ENCODE results near the gene CDK11A. TPM values are rescaled to one million over a fixed set of nuclear protein-coding genes. Genes with fewer than 3 reads are reported as not detected.
A peak's percentile ranks its signal among the peaks of the same experiment; 100 is the strongest.

Gene CDK11A
- total RNA-seq, 1 donor from 2014 or later = 4.2 TPM

DNA sequence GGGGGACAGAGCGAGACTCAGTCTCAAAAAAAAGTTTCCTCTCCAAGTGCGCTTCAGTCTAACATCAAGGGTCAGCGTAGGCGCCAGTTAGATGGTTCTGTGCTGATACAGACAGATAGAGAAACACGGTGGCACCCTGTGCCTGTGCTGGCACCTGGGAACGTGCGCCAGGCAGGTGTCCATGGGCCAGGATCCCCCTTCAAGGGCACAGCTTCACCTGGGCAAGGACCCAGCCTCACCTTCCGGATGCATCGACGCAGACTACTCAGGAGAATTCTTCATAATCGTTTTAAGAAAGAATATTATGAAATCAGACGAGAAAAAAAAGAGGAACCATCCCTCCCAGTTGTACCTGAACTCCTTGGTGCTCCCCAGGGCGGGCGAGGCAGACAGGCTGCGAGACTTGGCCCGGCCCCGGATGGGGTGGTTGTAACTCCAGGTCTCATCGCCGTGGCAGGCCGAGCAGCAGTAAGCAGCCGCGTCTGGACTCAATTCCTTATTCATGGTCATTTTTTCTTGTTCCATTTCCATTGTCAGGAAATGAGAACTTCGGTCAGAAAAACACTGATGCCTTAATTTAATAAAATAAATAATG, 40.8 kb upstream of the CDK11A start:
- TF ChIP-seq, protein P1, sequence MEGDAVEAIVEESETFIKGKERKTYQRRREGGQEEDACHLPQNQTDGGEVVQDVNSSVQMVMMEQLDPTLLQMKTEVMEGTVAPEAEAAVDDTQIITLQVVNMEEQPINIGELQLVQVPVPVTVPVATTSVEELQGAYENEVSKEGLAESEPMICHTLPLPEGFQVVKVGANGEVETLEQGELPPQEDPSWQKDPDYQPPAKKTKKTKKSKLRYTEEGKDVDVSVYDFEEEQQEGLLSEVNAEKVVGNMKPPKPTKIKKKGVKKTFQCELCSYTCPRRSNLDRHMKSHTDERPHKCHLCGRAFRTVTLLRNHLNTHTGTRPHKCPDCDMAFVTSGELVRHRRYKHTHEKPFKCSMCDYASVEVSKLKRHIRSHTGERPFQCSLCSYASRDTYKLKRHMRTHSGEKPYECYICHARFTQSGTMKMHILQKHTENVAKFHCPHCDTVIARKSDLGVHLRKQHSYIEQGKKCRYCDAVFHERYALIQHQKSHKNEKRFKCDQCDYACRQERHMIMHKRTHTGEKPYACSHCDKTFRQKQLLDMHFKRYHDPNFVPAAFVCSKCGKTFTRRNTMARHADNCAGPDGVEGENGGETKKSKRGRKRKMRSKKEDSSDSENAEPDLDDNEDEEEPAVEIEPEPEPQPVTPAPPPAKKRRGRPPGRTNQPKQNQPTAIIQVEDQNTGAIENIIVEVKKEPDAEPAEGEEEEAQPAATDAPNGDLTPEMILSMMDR (IDR thresholded peaks at IDR 0.05; ENCODE audit: insufficient read depth, low read length, severe bottlenecking) = no peak
- Histone ChIP-seq H3K36me3 (ENCODE audit: control insufficient read depth, insufficient read depth, low read length) (peaks cover 14% of the 10 kb centered on the region), H3K4me3 (ENCODE audit: low read depth, low read length) (no peak overlapping the region), H3K27me3 (ENCODE audit: control insufficient read depth, insufficient read depth, low read length) (no peaks in the 10 kb centered on the region)
- no peak for FAIRE-seq
- no peak for DNase-seq (ENCODE audit: low read depth)

DNA sequence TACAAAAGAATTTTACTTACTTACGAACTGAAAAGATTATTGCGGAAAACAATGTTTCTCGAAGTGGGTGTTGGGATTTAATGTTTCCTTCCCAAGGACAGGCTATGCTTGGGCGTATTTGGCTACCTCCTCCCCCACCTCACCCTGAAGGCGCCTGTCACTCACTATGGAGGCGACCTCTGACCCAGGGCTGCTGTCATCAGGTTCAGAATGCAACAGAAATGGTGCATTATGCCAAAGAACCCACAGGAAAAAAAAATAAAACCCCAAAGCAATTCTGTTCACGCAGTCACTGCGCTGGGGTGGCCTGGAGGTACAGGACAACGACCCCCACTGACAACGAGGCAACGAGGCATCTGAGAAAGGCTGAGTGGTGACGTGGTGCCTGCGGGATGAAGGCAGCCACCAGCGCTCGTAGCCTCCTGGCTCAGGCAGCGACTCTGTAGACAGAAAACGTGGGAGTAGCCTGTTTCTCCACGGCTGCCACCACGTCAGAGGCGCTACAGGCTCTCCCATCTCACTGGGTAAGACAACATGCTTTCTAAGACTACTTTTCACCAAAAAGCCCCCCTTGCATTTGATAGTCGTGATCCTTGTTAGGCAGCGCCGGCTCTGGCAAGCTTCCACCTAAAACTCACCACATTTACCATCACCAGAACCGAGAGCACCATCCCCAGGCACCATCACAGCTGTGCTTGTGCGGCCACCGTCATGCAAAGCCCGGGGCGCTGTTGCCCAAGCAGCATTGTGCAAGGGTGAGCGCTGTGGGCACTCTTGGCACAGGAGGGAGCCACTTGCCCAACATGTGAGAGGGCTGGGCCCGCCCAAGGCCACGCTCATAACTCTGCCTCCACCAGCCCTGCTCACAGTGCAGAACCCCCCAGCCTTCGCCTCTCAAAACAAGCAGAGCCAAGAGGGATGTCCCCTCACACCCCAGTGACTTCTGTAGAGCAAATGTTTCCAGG, 39.8 kb upstream of the CDK11A start:
- H3K36me3 ChIP-seq (ENCODE audit: control insufficient read depth, insufficient read depth, low read length) = peaks cover 18% of the 10 kb centered on the region
- H3K4me3 ChIP-seq (ENCODE audit: low read depth, low read length) = no peak overlapping the region
- TF ChIP-seq, protein P1 (IDR thresholded peaks at IDR 0.05; ENCODE audit: insufficient read depth, low read length, severe bottlenecking) = no peak
- DNase-seq (ENCODE audit: low read depth) = no peak
- no peak for FAIRE-seq
- H3K27me3 ChIP-seq (ENCODE audit: control insufficient read depth, insufficient read depth, low read length) = no peaks in the 10 kb centered on the region

DNA sequence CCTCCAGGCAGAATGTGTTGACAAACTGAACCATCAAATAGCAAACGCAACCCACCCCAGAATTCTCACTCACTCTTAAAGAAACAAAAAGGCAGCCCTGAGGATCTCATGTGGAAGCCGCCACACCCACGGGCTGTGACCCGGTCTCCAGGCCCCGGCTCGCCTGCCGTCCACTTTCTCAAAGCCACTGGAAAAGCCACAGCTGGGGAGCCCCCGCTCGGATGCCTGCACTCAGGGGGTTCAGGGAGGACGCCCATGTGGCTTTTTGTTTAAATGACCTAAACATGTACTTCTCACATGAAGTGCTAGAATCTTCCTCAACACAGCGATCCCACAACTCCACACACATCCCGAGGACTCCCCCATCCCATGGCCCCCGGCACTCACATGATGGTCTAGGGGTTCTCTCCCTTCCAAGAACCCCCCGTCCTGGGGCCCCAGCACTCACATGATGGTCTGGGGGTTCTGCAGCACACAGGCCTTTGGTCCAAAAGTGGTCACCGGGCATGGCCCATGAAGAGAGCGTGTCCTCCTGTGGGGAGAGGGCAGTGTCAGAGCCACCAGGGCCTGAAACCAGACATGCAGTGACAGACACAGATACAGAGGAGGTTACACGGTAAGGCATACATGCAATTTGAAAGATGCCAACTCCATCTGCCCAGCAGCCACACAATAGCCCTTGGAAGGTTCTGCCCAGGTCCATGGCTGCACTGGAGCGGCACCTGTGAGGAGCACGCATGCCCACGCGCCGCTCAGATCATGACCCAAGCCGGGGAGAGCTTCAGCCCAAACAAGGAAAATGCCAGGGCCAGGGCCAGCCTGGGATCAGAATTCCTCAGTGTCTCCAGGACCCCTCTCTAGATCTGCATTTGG, 37.6 kb upstream of the CDK11A start:
- FAIRE-seq (peak; percentile 66), DNase-seq (ENCODE audit: low read depth) (no peak)
- H3K4me3 ChIP-seq (ENCODE audit: low read depth, low read length) = no peak overlapping the region
- H3K36me3 ChIP-seq (ENCODE audit: control insufficient read depth, insufficient read depth, low read length) = peaks cover 26% of the 10 kb centered on the region
- H3K27me3 ChIP-seq (ENCODE audit: control insufficient read depth, insufficient read depth, low read length) = no peaks in the 10 kb centered on the region
- TF ChIP-seq, protein P1 (IDR thresholded peaks at IDR 0.05; ENCODE audit: insufficient read depth, low read length, severe bottlenecking) = no peak

DNA sequence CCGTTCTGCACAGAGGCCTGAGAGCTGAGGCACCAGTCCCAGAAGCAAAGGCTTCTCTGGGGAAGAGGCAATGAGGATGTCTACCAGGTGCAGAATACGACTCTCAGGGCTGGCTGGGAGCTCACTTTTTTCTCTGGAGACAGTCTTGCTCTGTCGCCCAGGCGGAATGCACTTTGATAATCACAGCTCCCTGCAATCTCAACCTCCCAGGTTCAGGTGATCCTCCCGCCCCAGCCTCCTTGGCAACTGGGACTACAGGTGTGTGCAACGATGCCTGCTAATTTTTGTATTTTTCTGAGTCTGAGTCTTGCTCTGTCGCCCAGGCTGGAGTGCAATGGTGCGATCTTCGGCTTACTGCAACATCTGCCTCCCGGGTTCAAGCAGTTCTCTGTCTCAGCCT, 36.6 kb upstream of the CDK11A start:
- FAIRE-seq (no peak), DNase-seq (ENCODE audit: low read depth) (no peak)
- Histone ChIP-seq H3K27me3 (ENCODE audit: control insufficient read depth, insufficient read depth, low read length) (no peaks in the 10 kb centered on the region), H3K4me3 (ENCODE audit: low read depth, low read length) (no peak overlapping the region), H3K36me3 (ENCODE audit: control insufficient read depth, insufficient read depth, low read length) (peaks cover 35% of the 10 kb centered on the region)
- TF ChIP-seq, protein P1 (IDR thresholded peaks at IDR 0.05; ENCODE audit: insufficient read depth, low read length, severe bottlenecking) = no peak

DNA sequence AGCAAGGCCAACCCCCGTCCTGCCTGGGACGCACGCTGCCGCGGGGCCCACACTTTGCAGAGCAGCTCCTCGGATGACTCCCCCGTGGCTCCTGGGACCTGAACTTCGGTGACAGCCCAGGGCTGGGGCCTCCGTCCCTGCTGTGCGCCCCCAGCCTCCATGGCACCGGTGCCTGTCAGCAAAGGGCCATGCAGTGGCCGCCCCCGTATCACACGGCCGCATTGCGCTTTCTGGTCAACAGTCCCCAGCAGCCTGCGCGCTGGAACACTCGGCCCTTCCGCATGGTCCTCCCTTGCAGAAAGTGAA, 36.1 kb upstream of the CDK11A start:
- no peaks in the 10 kb centered on the region for H3K27me3 ChIP-seq (ENCODE audit: control insufficient read depth, insufficient read depth, low read length)
- H3K36me3 ChIP-seq (ENCODE audit: control insufficient read depth, insufficient read depth, low read length) = peaks cover 38% of the 10 kb centered on the region
- TF ChIP-seq, protein P1 (IDR thresholded peaks at IDR 0.05; ENCODE audit: insufficient read depth, low read length, severe bottlenecking) = no peak
- FAIRE-seq (no peak), DNase-seq (ENCODE audit: low read depth) (no peak)
- H3K4me3 ChIP-seq (ENCODE audit: low read depth, low read length) = no peak overlapping the region
